Activated CD4-positive, CD25-positive, alpha-beta regulatory T cell (primary cell): ENCODE measurements around the gene ADAD1.

Experiments used
- DNase-seq, 4 experiments: peaks; one replicate each; lab custom pipeline; 2025; lab: John Stamatoyannopoulos, UW

Gene ADAD1

DNA sequence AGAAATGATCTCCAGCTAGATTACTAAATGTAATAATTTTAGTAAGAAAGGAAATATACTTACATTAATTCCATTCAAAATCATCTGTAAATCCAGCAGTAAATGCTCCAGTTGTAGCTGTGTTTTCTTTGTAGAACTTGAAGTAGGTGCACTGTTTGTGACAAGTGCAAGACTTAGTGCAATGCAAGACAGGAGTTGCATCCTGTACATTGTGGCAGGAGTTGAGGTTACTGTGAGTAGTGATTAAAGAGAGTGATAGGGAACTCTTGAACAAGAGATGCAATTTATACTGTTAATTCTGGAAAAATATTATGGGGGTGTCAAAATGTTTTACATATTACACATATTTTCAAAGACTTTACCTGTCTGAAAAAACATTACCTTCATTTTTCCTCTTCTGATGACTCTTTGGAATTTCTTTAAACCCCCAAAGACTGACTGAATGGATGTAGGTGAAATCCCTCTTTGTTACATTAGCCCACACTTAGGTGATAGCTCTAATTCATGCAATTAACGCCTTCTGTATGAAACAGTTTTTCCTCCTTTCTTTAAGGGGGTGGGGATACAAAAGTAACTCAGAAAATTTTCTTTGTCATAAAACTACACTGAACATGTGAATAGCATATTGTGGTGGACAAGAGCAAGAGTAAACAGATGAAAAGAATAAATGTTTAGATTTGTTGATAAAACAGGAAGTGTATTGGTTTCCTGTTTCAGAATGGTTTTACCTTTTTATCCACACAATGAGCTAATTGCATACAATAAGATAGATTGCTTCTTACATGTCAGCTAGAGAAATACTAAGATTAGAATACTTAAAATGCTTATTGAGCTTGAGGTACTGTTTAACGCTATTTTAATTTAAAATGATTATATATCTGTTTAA lies 77.7 kb downstream of the ADAD1 start, which contains the start of gene IL2:
Gene IL2, minus strand, starts transcription at position 495 of the 886 bp plus-strand sequence. Its CDS starts 285 bp downstream, at position 210.
- DNase-seq: no peak

DNA sequence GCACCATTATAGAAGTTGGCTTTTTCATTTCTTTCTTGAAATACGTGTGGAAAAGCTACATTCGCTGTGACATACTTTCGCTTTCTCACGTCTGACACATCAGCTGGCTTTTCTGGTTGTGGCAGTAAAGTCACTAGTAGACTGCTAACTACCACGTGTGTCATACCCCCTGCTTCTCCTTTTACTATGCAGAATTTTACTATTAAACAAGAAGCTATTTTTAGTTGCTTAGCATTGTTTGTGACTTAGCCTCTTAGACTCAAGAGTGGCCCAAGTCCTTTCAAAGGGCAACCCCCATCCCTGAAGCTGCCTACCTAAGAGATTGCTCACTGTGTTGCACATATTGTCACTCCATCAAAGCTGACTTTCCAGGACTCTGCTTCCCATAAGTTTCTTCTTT lies 79.8 kb downstream of the ADAD1 start:
- DNase-seq: no peak

DNA sequence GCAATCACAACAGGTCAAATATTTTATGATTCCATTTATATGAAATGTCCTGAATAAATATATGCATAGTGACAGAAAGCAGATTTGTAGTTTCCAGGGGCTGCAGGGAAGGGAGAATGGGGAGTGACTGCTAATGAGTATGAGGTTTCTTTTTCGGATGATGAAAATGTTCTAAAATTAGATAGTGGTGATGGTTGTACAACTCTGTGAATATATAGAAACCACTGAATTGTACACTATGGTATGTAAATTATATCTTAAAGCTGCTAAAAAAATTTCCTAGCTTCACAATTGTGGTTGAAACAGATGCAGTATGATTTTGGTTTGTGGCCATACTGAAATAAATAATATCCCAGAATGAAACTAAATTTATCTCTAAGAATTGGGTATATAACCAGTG lies 90.6 kb downstream of the ADAD1 start:
- DNase-seq: no peak

DNA sequence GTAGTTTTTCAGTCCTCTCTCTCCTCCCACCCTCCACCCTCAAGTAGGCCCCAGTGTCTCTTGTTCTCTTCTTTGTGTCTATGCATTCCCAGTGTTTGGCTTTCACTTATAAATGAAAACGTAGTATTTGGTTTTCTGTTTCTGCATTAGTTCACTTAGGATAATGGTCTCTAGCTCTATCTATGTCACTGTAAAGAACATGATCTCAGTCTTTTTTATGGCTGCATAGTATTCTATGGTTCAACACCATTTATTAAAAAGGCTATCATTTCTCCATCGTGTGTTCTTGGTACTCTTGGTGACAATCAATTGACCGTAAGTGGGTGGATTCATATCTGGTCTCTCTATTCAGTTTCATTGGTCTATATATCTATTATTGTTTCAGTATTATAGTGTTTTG lies 96.4 kb downstream of the ADAD1 start:
- DNase-seq: no peak

DNA sequence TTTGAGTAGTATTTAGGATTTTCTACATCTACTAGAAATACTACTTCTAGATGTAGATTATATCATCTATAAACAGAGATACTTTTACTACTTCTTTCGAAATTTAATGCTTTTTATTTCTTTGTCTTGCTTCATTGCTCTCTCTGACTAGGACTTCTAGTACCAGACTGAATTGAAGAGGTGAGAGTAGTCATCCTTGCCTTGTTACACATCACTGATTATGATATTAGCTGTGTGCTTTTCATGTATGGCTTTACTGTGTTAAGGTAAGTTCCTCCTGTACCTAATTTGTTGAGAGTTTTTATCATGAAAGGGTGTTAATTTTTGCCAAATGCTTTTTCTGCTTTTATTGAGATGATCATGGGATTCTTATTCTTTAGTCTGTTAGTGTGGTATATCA lies 97.3 kb downstream of the ADAD1 start:
- no peak for DNase-seq

DNA sequence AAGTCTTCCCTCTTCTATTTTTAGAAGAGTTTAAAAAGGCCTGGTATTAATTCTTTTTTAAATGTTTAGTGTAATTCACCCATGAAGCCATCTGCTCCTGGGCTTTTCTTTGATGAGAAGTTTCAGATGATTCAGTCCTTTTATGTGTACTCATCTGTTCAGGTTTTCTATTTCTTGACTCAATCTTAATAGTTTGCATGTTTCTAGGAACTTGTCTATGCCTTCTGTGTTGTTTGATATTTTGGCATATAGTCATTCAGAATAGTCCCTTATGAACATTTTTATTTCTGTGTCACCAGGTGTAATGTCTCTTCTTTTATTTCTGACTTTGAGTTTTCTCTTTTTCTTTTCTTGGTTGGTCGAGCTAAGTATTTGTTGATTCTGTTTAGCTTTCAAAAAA lies 97.9 kb downstream of the ADAD1 start:
- DNase-seq: no peak
